NCI-H510A (cell line): ENCODE results near the gene PDP2.
"Not testable (repeated sequence)": the region's sequence is repeated elsewhere in the genome, so short reads cannot be mapped to it uniquely, and the experiment has no call there.

Experiments
- DNase-seq: peaks from one replicate; lab custom pipeline; 2025; lab: John Stamatoyannopoulos, UW

Gene PDP2

GRCh38 chr16:66919569-66920298 is 39.4 kb downstream of the PDP2 start:
- DNase-seq, result no peak

- no peak for DNase-seq
Observed at GRCh38 chr16:66920299-66920590, 39.9 kb downstream of the PDP2 start.

GRCh38 chr16:66920924-66921680 is 40.8 kb downstream of the PDP2 start:
- no peak for DNase-seq

GRCh38 chr16:66921729-66922450 is 41.6 kb downstream of the PDP2 start:
- no peak for DNase-seq

- DNase-seq, result no peak
Observed at GRCh38 chr16:66923247-66923731, 43.0 kb downstream of the PDP2 start.

- no peak for DNase-seq
Observed at GRCh38 chr16:66923866-66924265, 43.6 kb downstream of the PDP2 start.

- no peak for DNase-seq
Observed at GRCh38 chr16:66924527-66925321, 44.4 kb downstream of the PDP2 start.

- DNase-seq, result no peak
Observed at GRCh38 chr16:66925322-66925840, 45.1 kb downstream of the PDP2 start, which contains the start of gene RRAD. TSS of gene RRAD (minus strand) at chr16:66925535. CDS start at chr16:66925179, 356 bp downstream.

GRCh38 chr16:66926171-66926947 is 46.0 kb downstream of the PDP2 start:
- no peak for DNase-seq

- DNase-seq, result no peak
Observed at GRCh38 chr16:66926961-66927436, 46.7 kb downstream of the PDP2 start.

- DNase-seq, result no peak
Observed at GRCh38 chr16:66927918-66928649, 47.8 kb downstream of the PDP2 start.

GRCh38 chr16:66928702-66929388 is 48.5 kb downstream of the PDP2 start:
- DNase-seq, result no peak

GRCh38 chr16:66930189-66930588 is 49.9 kb downstream of the PDP2 start:
- DNase-seq, result no peak

GRCh38 chr16:66931665-66932064 is 51.4 kb downstream of the PDP2 start:
- no peak for DNase-seq

GRCh38 chr16:66932076-66932475 is 51.8 kb downstream of the PDP2 start:
- no peak for DNase-seq

- DNase-seq, result no peak
Observed at GRCh38 chr16:66933776-66934137, 53.4 kb downstream of the PDP2 start.

- DNase-seq, result peak; percentile 62
Observed at GRCh38 chr16:66934138-66934838, 54.0 kb downstream of the PDP2 start, which contains the start of gene CIAO2B. TSS of gene CIAO2B (minus strand) at chr16:66934402. CDS start at chr16:66934364, 38 bp downstream.

GRCh38 chr16:66934839-66935313 is 54.6 kb downstream of the PDP2 start:
- DNase-seq, result not testable (repeated sequence)
